HG02678 (cell line): ENCODE results near the gene CBL.
A peak's percentile ranks its signal among the peaks of the same experiment; 100 is the strongest.
"Not testable (repeated sequence)": the region's sequence is repeated elsewhere in the genome, so short reads cannot be mapped to it uniquely, and the experiment has no call there.

Experiments used
- ATAC-seq: cut with Tn5 transposase; IDR thresholded peaks from one replicate; pipeline ENCODE4 v1.9.1; 2021; ENCODE audit warnings: mild to moderate bottlenecking, moderate library complexity; ENCODE audit not compliant: unreplicated experiment

Gene CBL

DNA sequence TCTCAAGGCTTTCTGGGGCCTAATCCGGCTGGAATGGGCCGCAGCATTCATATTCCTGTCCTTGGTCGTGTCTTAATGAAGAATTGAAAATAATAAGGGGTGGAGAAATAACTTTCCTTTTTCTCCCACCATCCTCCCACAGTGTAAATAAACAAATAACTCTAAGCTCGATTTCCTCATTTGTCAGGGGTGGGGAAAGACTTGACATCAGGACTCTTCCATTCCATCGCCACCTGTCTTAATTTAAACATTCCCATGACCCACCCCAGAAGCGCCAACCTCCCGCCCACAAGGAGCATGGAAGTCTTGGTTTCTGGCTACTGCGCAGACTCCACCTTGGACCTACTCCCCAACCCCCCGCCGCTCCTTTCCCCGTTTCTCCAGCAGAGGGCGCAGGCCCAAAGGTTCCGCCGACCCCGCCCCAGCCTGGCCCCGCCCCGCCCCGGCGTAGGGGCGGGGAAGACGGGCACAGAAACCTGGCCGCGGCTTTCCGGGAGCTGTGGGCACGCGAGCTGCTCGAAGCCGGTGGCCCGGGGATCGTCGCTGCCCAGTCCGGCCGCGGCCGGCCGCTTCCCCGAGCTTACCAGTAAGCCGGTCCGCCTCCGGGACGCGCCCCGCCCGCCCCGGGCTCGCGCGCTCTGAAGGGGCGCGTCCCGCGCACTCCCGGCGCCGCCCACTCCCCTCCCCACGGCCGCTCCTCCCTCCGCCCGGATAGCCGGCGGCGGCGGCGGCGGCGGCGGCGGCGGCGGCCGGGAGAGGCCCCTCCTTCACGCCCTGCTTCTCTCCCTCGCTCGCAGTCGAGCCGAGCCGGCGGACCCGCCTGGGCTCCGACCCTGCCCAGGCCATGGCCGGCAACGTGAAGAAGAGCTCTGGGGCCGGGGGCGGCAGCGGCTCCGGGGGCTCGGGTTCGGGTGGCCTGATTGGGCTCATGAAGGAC, at the start of gene CBL:
Gene CBL (plus strand): TSS at position 766 of the 937 bp plus-strand sequence. CDS start 79 bp downstream, at position 845.
- ATAC-seq = peak; percentile 82

DNA sequence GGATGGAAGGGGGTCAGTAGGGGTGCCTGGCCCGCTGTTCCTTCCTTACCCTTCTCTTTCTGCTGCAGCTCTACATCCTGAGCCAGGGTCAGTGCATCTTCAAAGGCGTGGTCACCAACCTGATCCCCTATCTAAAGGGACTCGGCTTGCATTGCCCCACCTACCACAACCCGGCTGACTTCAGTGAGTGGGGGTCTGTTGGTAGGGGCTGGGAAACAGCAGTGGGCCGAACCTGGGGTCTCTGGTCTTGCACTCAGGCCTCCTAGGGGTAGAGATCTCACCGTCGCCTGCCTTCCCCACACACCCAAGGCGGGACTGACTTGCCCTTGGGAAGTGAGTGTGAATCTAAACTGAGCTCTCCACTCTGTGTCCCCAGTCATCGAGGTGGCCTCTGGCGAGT, 49.6 kb upstream of the CBL start:
- no peak for ATAC-seq

DNA sequence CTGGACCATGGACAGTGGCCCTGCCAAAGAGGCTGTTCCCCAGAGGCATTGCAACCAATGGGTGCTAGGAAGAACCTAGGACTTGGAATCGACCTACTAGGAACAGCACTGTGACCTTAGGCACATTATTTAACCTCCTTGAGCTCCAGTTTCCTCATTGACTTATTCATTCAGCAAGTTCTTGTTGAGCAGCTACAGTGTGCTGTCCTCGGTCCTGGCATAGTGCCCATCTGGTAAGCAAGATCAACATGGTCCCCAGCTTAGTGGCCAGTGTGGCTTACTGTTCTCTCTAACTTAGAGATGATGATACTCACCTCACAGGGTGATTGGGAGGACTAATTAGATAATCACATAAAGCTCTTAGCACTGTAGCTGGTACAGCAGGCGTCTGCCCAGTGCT, 49.1 kb upstream of the CBL start:
- ATAC-seq = no peak

DNA sequence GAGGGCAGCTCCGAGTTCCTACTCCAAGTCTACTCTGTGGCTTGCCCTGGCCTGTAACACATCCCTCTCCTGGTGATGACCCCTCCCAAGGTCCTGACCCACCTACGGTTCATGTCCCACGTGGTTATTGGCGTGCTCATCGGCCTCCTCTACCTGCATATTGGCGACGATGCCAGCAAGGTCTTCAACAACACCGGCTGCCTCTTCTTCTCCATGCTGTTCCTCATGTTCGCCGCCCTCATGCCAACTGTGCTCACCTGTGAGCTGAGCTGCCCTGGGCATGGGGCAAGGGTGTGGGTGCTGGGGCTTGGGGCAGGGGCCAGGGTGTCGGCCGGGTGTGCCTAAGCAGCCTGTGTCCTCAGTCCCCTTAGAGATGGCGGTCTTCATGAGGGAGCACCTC, 47.7 kb upstream of the CBL start:
- no peak for ATAC-seq

DNA sequence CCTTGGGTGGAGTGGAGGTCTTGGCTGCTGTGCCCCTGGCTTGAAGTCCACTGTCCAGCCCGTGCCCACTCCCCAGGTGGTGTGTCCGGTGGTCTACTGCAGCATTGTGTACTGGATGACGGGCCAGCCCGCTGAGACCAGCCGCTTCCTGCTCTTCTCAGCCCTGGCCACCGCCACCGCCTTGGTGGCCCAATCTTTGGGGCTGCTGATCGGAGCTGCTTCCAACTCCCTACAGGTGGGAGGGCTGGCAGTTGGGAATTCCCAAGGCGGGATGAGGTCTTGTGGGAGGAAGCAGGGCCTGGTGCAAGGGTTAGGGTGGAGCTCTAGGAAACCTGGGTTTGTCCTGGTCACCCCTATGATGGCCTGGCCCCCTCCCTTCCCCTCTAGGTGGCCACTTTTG, 46.0 kb upstream of the CBL start:
- no peak for ATAC-seq

DNA sequence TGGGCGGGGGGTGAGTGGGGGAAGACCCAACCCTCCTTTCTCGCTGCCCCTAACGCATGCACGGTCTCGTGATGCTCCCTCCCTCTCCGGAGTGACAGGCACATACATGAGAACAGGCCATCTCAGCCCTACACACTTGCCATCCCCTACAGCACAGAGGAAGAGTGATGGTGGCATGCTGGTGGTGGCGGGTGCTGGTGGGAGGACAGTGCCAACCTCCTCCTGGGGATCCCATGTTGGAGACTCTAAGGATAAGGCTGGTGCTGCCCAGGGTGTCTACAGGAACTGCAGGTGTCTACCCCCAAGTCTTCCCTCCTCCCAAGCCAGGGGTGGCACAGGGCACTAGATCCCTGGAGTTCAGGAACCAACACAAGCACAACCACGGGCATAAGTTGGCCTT, 44.3 kb upstream of the CBL start:
- no peak for ATAC-seq

DNA sequence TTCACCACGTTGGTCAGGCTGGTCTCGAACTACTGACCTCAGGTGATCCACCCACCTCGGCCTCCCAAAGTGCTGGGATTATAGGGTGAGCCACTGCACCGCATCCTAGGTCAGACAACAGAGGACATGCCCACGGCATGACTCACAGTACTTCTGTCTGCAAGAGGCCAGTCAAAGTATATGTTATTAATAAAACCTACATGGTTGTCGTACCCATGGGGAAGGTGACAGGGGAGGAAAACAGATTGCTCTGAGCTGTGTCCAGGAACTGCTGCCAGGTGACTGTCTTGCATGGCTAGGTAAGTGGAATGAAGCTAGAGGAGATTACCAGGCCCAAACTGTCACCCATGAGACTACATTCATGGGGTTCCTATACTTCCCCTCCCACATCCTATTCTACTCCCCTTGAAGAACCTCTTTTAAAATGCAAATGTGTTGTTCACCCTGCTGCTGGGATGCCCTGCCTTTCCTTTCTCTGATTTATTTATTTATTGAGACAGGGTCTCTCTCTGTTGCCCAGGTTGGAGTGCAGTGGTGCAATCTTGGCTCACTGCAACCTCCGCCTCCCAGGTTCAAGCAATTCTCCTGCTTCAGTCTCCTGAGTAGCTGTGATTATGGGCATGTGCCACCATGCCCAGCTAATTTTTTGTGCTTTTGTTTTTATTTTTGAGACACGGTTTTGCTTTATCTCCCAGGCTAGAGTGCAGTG, 39.6 kb upstream of the CBL start:
- no peak for ATAC-seq

DNA sequence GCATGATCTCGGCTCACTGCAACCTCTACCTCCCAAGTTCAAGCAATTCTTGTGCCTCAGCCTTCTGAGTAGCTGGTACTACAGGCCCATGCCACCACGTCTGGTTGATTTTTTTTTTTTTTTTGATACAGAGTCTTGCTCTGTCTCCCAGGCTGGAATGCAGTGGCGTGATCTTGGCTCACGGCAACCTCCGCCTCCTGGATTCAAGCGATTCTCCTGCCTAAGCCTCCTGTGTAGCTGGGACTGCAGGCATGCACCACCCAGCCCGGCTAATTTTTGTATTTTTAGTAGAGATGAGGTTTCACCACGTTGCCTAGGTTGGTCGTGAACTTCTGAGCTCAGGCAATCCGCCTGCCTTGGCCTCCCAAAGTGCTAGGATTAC, 39.1 kb upstream of the CBL start:
- ATAC-seq = not testable (repeated sequence)

DNA sequence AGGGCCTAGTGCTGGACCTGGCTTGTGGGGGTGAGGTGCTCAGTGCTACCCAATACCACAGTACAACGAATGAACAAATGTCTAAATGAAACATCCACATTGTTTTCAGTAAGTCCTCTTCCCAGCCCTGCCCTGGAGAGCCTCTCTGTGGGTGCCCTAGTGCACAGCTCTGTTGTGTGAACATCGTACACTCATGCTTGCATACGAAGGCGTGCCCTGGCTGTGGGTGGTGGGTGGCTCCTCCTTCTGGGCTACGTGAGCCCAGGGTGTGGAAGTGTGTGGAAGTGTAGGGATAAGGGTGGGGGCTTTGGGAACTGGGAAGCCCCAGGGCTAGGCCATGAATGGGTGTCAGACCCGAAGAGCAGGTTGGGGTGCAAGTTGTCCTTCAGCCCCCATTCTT, 38.2 kb upstream of the CBL start:
- ATAC-seq = no peak

DNA sequence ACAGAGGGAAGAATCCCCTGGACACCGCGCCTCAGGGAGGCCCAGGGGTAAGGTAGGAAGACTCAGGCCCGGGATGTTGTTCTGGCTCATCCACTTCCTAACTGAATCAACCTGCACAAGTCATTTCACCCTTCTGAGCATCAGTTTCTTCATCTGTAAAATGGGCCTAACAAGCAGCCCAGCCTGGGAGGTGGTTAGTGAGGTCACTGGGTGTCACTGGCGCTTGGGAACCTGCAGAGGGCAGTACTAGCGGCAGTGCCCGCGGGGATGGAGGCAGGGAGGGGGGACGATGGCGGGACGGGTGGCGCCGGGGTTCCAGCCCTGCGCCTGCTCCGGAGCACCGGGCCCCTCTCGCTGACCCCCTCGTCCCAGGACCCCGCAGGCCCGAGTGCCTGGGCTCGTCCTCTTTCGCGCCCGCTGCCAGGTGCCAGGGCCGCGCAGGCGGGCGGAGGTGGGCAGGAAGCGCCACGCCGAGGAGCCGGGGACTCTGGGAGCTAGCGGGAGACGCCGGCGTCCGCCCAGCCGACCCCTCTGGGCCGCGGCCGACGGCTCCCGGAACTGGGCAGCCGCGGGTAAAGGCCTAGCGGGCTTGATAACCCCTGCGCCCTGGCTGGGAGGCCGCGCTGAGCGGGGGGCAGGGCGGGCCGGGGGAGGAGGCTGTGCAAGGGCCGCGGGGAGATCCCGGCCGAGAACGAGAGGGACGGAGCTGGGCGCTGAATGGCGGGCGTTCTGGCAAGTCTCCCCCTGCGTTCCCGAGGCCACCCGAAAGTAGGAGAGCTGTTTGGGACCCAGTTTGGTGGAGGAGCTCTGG, 37.5 kb upstream of the CBL start, which contains the start of gene NLRX1:
Gene NLRX1 (plus strand): TSS at position 255 of the 811 bp plus-strand sequence. CDS start 2,679 bp downstream, outside the sequence.
- ATAC-seq = peak; percentile 80

DNA sequence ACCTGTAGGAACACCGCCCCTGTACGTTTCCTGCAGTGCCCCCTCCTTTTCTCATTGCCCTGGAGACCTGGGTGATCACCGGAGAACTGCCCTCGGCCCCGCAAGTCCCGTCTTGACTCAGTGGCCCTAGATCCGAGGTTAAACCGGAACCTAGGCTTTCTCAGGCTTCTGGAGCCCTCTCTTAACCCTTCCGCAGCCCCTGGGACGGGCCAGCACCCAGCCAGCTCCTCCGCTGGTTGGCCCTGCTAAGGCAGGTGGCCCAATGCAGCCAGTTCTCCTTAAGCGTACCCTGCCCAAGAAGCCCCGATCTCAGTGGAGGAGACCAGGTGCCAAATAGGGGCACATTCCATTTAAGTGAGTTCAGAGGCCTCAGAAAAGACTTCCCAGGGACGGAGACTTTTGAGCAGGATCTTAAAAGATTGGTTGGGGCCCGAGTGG, 36.8 kb upstream of the CBL start:
- peak; percentile 13 for ATAC-seq

DNA sequence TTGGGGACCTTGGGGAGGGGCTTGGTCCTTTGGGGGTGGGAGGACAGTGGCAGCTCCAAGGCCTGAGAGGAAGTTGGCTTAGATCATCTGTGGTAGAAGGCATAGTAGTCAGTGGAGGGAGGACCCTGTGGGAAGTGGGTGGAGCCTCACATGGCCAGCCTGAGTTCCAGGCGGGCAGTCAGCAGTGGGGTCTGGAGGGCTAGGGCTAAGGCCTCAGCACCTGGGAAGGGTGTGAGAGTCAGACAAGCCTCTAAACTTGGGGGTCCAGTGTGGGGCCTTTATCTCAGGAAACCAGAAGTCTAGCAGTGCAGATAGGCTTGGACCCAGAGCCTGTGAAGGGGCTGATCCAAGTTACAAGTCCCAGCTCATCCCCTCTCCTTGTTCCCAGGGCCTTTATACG, 33.6 kb upstream of the CBL start:
- ATAC-seq = no peak

DNA sequence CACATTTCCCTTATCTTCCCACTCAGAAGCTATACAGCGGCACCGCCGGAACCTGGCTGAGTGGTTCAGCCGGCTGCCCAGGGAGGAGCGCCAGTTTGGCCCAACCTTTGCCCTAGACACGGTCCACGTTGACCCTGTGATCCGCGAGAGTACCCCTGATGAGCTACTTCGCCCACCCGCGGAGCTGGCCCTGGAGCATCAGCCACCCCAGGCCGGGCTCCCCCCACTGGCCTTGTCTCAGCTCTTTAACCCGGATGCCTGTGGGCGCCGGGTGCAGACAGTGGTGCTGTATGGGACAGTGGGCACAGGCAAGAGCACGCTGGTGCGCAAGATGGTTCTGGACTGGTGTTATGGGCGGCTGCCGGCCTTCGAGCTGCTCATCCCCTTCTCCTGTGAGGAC, 32.7 kb upstream of the CBL start:
- no peak for ATAC-seq

DNA sequence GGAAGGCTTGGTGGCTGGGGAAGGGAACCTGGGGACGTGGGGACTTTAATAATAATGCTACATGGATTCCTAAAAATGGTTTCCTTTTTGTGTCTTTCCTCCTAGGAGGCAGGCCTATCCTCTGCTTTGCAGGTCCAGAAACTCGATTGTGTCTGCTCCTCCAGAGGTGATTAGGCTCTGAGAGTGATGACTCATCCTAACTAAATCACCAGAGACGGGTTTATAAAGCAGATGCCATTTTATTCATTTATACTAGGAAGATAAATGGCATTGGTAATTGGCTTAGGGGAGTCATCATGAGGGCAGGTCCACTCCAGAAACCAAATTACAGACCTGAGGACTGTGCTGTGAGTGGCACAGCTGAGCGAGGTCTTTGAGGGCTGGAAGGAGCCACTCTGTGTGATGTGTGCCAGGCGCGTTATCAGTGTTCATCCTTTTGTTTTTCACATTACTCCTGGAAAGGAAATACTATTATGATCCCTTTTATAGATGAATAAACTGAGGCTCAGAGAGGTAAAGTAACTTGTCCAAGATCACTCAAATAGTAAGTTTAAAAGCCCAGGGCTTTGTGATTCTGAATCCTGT, 30.6 kb upstream of the CBL start:
- no peak for ATAC-seq

DNA sequence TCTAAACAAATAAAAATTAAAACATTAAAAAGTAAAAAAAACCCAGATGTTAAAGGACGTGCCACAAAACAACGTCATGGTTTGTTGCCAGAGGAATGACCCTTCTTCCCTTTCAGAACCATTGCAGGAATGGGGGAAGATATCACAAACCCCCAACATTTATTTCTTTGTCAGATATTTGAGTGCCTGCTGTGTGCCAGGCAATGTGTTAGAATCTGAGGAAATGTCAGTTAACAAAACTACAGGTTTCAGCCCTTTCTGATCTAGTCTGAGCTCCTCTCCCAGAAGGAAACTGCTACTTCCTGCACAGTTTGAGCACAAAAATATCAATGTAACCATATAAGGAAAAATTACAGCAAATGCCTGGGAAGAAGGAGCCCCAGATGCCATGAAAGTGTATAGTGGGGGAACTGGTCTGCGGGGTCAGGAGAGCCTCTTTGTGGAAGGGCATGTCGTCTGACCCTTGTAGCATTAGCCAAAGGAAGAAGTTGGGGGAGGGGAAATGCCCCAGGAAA, 27.9 kb upstream of the CBL start:
- ATAC-seq = no peak

DNA sequence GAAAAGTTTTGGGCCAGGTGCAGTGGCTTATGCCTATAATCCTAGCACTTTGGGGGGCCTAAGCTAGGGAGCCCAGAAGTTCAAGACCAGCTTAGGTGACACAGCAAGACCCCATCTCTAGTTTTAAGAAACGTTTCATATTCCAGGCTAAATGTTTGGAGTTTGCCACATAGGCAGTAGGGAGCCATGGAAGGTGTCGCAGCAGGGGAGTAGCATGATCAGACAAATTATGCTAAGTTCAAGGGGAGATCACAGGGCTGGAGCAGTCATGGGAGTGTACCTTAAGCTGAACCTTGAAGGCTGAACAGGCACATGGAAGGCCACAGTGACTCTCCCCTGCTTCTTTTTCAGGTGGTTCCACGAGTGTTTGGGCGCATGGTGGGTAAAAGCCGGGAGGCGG, 26.8 kb upstream of the CBL start:
- no peak for ATAC-seq

DNA sequence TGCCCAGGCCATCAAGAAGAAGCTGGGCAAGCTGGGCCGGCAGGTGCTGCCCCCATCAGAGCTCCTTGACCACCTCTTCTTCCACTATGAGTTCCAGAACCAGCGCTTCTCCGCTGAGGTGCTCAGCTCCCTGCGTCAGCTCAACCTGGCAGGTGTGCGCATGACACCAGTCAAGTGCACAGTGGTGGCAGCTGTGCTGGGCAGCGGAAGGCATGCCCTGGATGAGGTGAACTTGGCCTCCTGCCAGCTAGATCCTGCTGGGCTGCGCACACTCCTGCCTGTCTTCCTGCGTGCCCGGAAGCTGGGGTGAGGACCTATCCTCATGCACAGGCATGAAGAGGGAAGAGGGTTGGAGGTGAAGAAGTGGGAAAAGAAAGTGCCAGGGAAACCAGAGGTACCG, 26.2 kb upstream of the CBL start:
- ATAC-seq = no peak

DNA sequence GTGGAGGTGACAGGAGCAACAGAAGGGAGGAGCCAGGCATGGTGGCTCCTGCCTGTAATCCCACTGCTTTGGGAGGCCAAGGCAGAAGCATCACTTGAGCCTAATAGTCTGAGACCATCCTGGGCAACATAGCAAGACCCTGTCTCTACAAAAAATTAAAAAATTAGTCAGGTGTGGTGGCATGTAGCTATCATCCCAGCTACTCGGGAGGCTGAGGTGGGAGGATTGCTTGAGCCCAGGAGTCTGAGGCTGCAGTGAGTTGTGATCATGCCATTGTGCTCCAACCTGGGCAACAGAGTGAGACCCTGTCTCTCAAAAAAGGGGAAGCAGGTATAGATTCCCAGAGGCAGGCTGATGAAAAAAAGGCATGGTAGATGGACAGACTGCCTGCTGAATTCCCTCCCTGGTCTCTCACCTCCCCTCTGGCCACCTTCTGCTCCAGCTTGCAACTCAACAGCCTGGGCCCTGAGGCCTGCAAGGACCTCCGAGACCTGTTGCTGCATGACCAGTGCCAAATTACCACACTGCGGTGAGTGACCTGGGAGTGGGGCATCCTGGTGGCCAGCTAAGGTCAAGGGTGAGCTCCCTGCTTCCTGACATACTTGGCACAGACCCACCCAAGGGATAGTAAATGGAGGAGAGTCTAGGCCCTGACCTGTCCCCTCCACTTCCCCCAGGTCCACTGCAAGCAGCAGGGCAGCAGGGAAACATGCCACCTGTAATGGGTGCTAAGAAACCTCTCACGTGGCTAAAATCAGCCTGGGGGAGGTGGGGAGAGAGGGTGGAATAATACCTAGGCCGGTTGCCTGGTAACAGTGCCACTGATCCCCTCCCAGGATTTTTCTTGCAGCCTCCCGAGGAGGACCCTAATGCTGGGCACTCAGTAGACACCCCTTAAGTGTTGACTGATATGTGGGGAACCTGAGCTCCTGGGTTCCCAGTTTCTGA, 25.1 kb upstream of the CBL start:
- ATAC-seq = no peak

DNA sequence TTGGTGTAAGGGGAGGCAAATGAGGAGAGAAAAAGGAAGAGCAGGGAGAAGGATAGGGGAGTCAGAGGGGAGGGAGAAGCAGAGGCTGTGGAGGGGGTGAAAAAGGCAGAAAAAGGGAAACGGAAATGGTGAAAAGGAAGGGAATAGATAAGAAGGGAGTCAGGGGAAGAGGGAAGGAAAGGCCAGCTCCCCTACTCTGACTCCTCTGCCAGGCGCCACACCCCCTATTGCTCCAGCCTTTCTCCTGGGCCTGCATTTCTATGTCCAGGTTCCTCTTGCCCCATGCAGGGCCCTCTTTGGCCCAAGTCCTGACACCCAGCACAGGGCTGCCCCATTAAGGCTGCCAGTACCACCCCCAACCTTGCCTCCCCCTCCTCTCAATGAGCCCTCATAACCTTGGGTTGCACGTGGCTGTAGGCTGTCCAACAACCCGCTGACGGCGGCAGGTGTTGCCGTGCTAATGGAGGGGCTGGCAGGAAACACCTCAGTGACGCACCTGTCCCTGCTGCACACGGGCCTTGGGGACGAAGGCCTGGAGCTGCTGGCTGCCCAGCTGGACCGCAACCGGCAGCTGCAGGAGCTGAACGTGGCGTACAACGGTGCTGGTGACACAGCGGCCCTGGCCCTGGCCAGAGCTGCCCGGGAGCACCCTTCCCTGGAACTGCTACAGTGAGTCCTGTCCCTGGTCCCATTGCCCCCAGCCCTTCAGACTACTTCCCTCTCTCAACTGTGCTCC, 24.3 kb upstream of the CBL start:
- no peak for ATAC-seq
